GM23338 (cell line): Measurements from ENCODE around the gene SNTG2. TPM values are rescaled to one million over a fixed set of nuclear protein-coding genes. Genes with fewer than 3 reads are reported as not detected.

Experiments
- ATAC-seq: fragments of 200-7000 bp; cut with Tn5 transposase; 3 replicates; pipeline ENCODE4 v1.9.1; 2020
- DNase-seq: peaks from one replicate; pipeline ENCODE4 v3.0.0-alpha.2; 2015; ENCODE audit warnings: low spot score
- H2AFZ ChIP-seq: fragments of 200-600 bp; sonication (generic); 2 replicates; pipeline ENCODE4 v1.8.0; 2016; ENCODE audit warnings: antibody characterized with exemption, mild to moderate bottlenecking, moderate library complexity
- H3F3A ChIP-seq: fragments of 200-600 bp; sonication (generic); replicated peaks from 2 replicates; pipeline ENCODE4 v1.8.0; 2017; ENCODE audit warnings: antibody characterized with exemption, mixed run types, low read depth
- H3K27ac ChIP-seq: fragments of 200-600 bp; sonication (generic); 2 replicates; pipeline ENCODE4 v1.6.1; 2016; ENCODE audit warnings: low read depth
- H3K27me3 ChIP-seq: fragments of 200-600 bp; sonication (generic); 2 replicates; pipeline ENCODE4 v1.8.0; 2016; ENCODE audit warnings: mild to moderate bottlenecking, mixed run types, moderate library complexity; ENCODE audit not compliant: insufficient read depth
- H3K36me3 ChIP-seq: fragments of 200-600 bp; sonication (generic); 2 replicates; pipeline ENCODE4 v1.8.0; 2016; ENCODE audit warnings: mild to moderate bottlenecking; ENCODE audit not compliant: insufficient read depth
- H3K4me1 ChIP-seq: fragments of 200-600 bp; sonication (generic); 2 replicates; pipeline ENCODE4 v1.8.0; 2016; ENCODE audit warnings: mild to moderate bottlenecking, moderate library complexity; ENCODE audit not compliant: insufficient read depth
- H3K4me2 ChIP-seq: fragments of 200-600 bp; sonication (generic); 2 replicates; pipeline ENCODE4 v1.7.1; 2017; ENCODE audit warnings: mixed run types
- H3K4me3 ChIP-seq: fragments of 200-600 bp; sonication (generic); 2 replicates; pipeline ENCODE4 v1.6.1; 2016; ENCODE audit warnings: mixed run types
- H3K79me2 ChIP-seq: fragments of 200-600 bp; sonication (generic); replicated peaks from 2 replicates; pipeline ENCODE4 v1.8.0; 2017; ENCODE audit warnings: mild to moderate bottlenecking; ENCODE audit not compliant: insufficient read depth
- H3K9me2 ChIP-seq: fragments of 200-600 bp; sonication (generic); 2 replicates; pipeline ENCODE4 v1.8.0; 2017; ENCODE audit not compliant: insufficient read depth
- H4K20me1 ChIP-seq: fragments of 200-600 bp; sonication (generic); replicated peaks from 2 replicates; pipeline ENCODE4 v1.8.0; 2017; ENCODE audit warnings: mild to moderate bottlenecking; ENCODE audit not compliant: insufficient read depth
- H3K27ac Mint-ChIP-seq: 2 replicates; pipeline ENCODE4 v1.8.0; 2020; ENCODE audit warnings: inconsistent platforms, mild to moderate bottlenecking, moderate library complexity, mixed read lengths
- H3K27me3 Mint-ChIP-seq: 3 replicates; pipeline ENCODE4 v1.8.0; 2022; ENCODE audit warnings: low read depth, mild to moderate bottlenecking, moderate library complexity, mixed read lengths, inconsistent platforms; ENCODE audit not compliant: insufficient read depth, poor library complexity
- H3K36me3 Mint-ChIP-seq: 3 replicates; pipeline ENCODE4 v1.8.0; 2021; ENCODE audit warnings: low read depth, mild to moderate bottlenecking, inconsistent platforms, moderate library complexity, mixed read lengths
- H3K4me1 Mint-ChIP-seq: 3 replicates; pipeline ENCODE4 v1.8.0; 2020; ENCODE audit warnings: mild to moderate bottlenecking, inconsistent platforms, mixed read lengths
- H3K4me3 Mint-ChIP-seq: 3 replicates; pipeline ENCODE4 v1.8.0; 2021; ENCODE audit warnings: moderate library complexity, mild to moderate bottlenecking, inconsistent platforms, mixed read lengths
- H3K9me3 Mint-ChIP-seq: 3 replicates; pipeline ENCODE4 v1.8.0; 2020; ENCODE audit warnings: moderate library complexity, mild to moderate bottlenecking, inconsistent platforms, mixed read lengths
- EZH2phosphoT487 ChIP-seq: fragments of 200-600 bp; sonication (generic); IDR thresholded peaks from one replicate; pipeline ENCODE4 v1.8.1; 2018; ENCODE audit warnings: antibody characterized with exemption; ENCODE audit not compliant: unreplicated experiment
- JUNB ChIP-seq: IDR thresholded peaks from one replicate; pipeline ENCODE4 v1.6.1; 2016; ENCODE audit warnings: antibody characterized with exemption; ENCODE audit not compliant: unreplicated experiment
- STAT1 ChIP-seq: IDR thresholded peaks from one replicate; pipeline ENCODE4 v1.6.1; 2016; ENCODE audit warnings: antibody characterized with exemption; ENCODE audit not compliant: unreplicated experiment
- ZNF114 ChIP-seq: fragments of 250-450 bp; sonication (Bioruptor Pico); IDR thresholded peaks from 2 replicates; pipeline ENCODE4 v1.5.0; 2020; ENCODE audit warnings: mild to moderate bottlenecking, moderate library complexity
- ZNF331 ChIP-seq: fragments of 250-450 bp; sonication (Bioruptor Pico); IDR thresholded peaks from 2 replicates; pipeline ENCODE4 v1.5.0; 2020; ENCODE audit warnings: low read depth, mild to moderate bottlenecking, moderate library complexity
- polyA plus RNA-seq: library from polyadenylated mRNA; unstranded; fragments of >200 nt; fragmentation: Nextera tagmentation; extraction: Ambion mirVana; gene quantifications from 2 replicates; pipeline ENCODE4 v1.2.1, GENCODE V29; 2016
- total RNA-seq: library from RNA; depleted of rRNA; stranded (reverse); fragments of >200 nt; shearing (Covaris generic); gene quantifications from 2 replicates; pipeline ENCODE4 v1.2.3, GENCODE V29; 2014
- TF ChIP-seq, protein P1 (sequence below), 2 experiments: fragments of 200-600 bp in 1 of 2; sonication (generic) in 1 of 2; conservative IDR thresholded peaks; 2 replicates each; pipeline versions ENCODE4 v1.5.1 to v1.6.1; 2016 to 2017; ENCODE audit warnings: antibody characterized with exemption in 2 of 2, low read depth in 2 of 2, mild to moderate bottlenecking in 2 of 2, moderate library complexity in 1 of 2
- TF ChIP-seq, protein P2 (sequence below): IDR thresholded peaks from 2 replicates; pipeline ENCODE4 v1.6.1; 2016; ENCODE audit warnings: antibody characterized with exemption

SNTG2 gene
- total and polyA plus RNA-seq, 2 experiments from 2014 or later: 27.5 to 60.4 TPM

GRCh38 chr2:1117569-1117968, 166.9 kb downstream of the SNTG2 start:
- no peaks in the 10 kb centered on the region for H4K20me1 ChIP-seq
- H2AFZ ChIP-seq: no peak overlapping the region
- no peak for TF ChIP-seq ZNF114 (CRISPR knock-in tag)
- no peak for TF ChIP-seq JUNB
- no peak for TF ChIP-seq ZNF331 (CRISPR knock-in tag)
- TF ChIP-seq, protein P1, sequence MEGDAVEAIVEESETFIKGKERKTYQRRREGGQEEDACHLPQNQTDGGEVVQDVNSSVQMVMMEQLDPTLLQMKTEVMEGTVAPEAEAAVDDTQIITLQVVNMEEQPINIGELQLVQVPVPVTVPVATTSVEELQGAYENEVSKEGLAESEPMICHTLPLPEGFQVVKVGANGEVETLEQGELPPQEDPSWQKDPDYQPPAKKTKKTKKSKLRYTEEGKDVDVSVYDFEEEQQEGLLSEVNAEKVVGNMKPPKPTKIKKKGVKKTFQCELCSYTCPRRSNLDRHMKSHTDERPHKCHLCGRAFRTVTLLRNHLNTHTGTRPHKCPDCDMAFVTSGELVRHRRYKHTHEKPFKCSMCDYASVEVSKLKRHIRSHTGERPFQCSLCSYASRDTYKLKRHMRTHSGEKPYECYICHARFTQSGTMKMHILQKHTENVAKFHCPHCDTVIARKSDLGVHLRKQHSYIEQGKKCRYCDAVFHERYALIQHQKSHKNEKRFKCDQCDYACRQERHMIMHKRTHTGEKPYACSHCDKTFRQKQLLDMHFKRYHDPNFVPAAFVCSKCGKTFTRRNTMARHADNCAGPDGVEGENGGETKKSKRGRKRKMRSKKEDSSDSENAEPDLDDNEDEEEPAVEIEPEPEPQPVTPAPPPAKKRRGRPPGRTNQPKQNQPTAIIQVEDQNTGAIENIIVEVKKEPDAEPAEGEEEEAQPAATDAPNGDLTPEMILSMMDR (conservative IDR thresholded peaks at IDR 0.05; ENCODE audit: low read depth in 2 of 2): no peak
- no peak for TF ChIP-seq STAT1
- TF ChIP-seq, protein P2, sequence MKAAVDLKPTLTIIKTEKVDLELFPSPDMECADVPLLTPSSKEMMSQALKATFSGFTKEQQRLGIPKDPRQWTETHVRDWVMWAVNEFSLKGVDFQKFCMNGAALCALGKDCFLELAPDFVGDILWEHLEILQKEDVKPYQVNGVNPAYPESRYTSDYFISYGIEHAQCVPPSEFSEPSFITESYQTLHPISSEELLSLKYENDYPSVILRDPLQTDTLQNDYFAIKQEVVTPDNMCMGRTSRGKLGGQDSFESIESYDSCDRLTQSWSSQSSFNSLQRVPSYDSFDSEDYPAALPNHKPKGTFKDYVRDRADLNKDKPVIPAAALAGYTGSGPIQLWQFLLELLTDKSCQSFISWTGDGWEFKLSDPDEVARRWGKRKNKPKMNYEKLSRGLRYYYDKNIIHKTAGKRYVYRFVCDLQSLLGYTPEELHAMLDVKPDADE: no peak
- no peaks in the 10 kb centered on the region for H3K79me2 ChIP-seq
- H3K4me2 ChIP-seq: no peak overlapping the region
- H3K36me3 ChIP-seq: no peaks in the 10 kb centered on the region
- no peak overlapping the region for H3K4me3 Mint-ChIP-seq
- ATAC-seq: no peak
- no peak overlapping the region for H3K4me3 ChIP-seq
- no peak overlapping the region for H3K27ac Mint-ChIP-seq
- H3F3A ChIP-seq: no peaks in the 10 kb centered on the region
- no peak for DNase-seq
- no peaks in the 10 kb centered on the region for H3K27me3 ChIP-seq
- peaks cover 57% of the 10 kb centered on the region for H3K36me3 Mint-ChIP-seq
- no peaks in the 10 kb centered on the region for H3K4me1 ChIP-seq
- no peak overlapping the region for H3K27ac ChIP-seq
- H3K9me3 Mint-ChIP-seq: peaks cover 23% of the 10 kb centered on the region
- no peaks in the 10 kb centered on the region; the same call in 2 of the 3 replicates for H3K4me1 Mint-ChIP-seq
- H3K9me2 ChIP-seq: no peaks in the 10 kb centered on the region; the same call in 1 of the 2 replicates
- H3K27me3 Mint-ChIP-seq: peaks cover 3% of the 10 kb centered on the region

- Mint-ChIP-seq H3K9me3 (no peaks in the 10 kb centered on the region), H3K36me3 (no peaks in the 10 kb centered on the region), H3K4me3 (no peak overlapping the region), H3K27ac (no peak overlapping the region), H3K4me1 (no peaks in the 10 kb centered on the region; the same call in 2 of the 3 replicates), H3K27me3 (no peaks in the 10 kb centered on the region)
- DNase-seq (no peak), ATAC-seq (no peak)
- no peaks in the 10 kb centered on the region for H3K27me3 ChIP-seq
- peaks cover 4% of the 10 kb centered on the region; the same call in 1 of the 2 replicates for H4K20me1 ChIP-seq
- no peaks in the 10 kb centered on the region for H3K9me2 ChIP-seq
- H3F3A ChIP-seq: no peaks in the 10 kb centered on the region
- H3K27ac ChIP-seq: no peak overlapping the region
- no peaks in the 10 kb centered on the region for H3K36me3 ChIP-seq
- no peak overlapping the region for H3K4me3 ChIP-seq
- no peak for TF ChIP-seq EZH2phosphoT487
- no peak for TF ChIP-seq ZNF114 (CRISPR knock-in tag)
- no peak overlapping the region for H2AFZ ChIP-seq
- no peaks in the 10 kb centered on the region for H3K79me2 ChIP-seq
- no peak overlapping the region for H3K4me2 ChIP-seq
- H3K4me1 ChIP-seq: no peaks in the 10 kb centered on the region
These were observed 174.6 kb downstream of the SNTG2 start for GRCh38 chr2:1125217-1125616.
